22Rv1 (cell line): ENCODE measurements around the gene SIPA1L3.

Source experiments
- CTCF ChIP-seq: fragments of 450-650 bp; IDR thresholded peaks from 2 replicates; pipeline ENCODE4 v1.5.1; 2017; ENCODE audit warnings: mild to moderate bottlenecking
- ZFX ChIP-seq: fragments of 450-650 bp; IDR thresholded peaks from 2 replicates; pipeline ENCODE4 v1.6.1; 2017; ENCODE audit warnings: antibody characterized with exemption, borderline replicate concordance

GRCh38 chr19:38101723-38102122 lies 194.7 kb downstream of the SIPA1L3 start:
- TF ChIP-seq CTCF (no peak), ZFX (no peak)
